ENCODE results near the gene ZC3HAV1. TPM values are rescaled to one million over a fixed set of nuclear protein-coding genes. Genes with fewer than 3 reads are reported as not detected.
"Not testable (repeated sequence)": the region's sequence is repeated elsewhere in the genome, so short reads cannot be mapped to it uniquely, and the experiment has no call there.

ZC3HAV1 gene
- total and polyA plus RNA-seq, 10 donors, result 12.7 to 82.4 (median 61.7) TPM

GRCh38 chr7:139109983-139110411 is 477 bp upstream of the ZC3HAV1 start:
- no peak for DNase-seq
- H3K4me3 ChIP-seq, result peak overlapping the region; percentile 84 to 98 (median 96)
- H3K27ac ChIP-seq, result peak overlapping the region; percentile 97 to 100 (median 98)
- H3K9me3 ChIP-seq, result peaks cover 0 to 4% (median 0%) of the 10 kb centered on the region in 8 donors
- TF ChIP-seq CTCF (IDR thresholded peaks at IDR 0.05 in 8 of 11, conservative IDR thresholded peaks at IDR 0.05 in 3 of 11) (no peak), POLR2AphosphoS5 (IDR thresholded peaks at IDR 0.05) (no peak), POLR2A (IDR thresholded peaks at IDR 0.05) (no peak)
- H3K27me3 ChIP-seq (replicated peaks in 1 of 7), result no peaks in the 10 kb centered on the region
- no peaks in the 10 kb centered on the region for H3K36me3 ChIP-seq
- 9 to 16% (median 12%) methylated on average over 16 of the region's 16 CpGs for WGBS, 5 donors
- intact Hi-C loops (cut with DNase I; ENCODE audit: low total_unique reads), result no loop called here
- H3K4me1 ChIP-seq, result peaks cover 22 to 61% (median 36%) of the 10 kb centered on the region in 6 donors

DNA sequence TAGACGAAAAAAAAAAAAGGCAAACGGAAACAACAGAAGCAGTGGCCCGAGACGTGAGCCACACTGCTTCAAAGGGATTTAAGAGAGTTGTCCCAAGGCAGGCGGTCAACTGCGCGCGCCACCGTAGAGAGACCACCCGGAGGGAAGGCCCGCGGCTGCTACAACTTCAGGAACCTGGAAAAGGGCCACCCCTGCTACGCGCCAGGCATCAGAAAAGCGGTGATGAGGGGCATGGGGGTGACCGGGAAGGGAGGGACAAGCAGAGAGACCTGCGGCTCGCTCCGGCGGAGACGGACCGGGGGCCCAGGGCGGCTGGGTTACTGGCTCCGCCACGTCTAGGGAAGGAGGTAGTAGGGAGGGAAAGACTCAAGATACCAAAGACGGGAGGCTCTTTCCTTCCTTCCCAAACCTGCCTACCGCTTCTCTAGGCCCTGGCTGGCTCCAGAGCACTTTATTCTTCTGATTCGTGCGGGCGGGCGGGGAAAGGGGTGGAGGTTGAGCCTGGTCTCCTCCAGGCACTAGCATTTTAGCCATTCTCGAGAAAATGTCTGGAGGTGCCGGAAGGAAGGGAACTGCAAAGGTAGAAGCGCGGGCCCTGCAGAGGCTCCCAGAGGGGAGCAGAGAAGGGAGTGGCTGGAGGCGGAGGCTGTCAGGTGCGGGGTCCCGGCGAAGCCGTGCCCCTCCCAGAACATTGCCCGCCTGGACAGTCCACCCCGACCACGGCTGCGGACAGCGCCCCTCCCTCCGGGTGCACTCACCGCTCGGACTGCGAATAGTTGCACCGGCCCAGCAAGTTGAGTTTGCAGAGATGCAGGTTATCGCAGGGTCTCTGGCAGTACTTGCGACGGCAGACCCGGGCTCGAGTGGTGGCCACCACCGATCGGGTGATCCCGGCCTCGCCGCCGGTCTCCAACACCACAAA is 993 bp downstream of the ZC3HAV1 start:
- Histone ChIP-seq H3K4me3 (peak overlapping the region; percentile 84 to 98 (median 96)), H3K36me3 (no peaks in the 10 kb centered on the region), H3K9me3 (peaks cover 0 to 4% (median 0%) of the 10 kb centered on the region in 8 donors), H3K4me1 (peaks cover 22 to 76% (median 48%) of the 10 kb centered on the region in 6 donors), H3K27me3 (replicated peaks in 1 of 7) (no peaks in the 10 kb centered on the region), H3K27ac (peak overlapping the region; percentile 97 to 100 (median 98))
- intact Hi-C loops (cut with DNase I; ENCODE audit: low total_unique reads), result no loop called here
- DNase-seq, result peak; percentile 88
- TF ChIP-seq CTCF (IDR thresholded peaks at IDR 0.05 in 8 of 11, conservative IDR thresholded peaks at IDR 0.05 in 3 of 11), result no peak
- peak; percentile 32 to 68 (median 66) for TF ChIP-seq POLR2AphosphoS5 (IDR thresholded peaks at IDR 0.05)
- TF ChIP-seq POLR2A (IDR thresholded peaks at IDR 0.05), result no peak
- 0 to 1% (median 0%) methylated on average over 49 to 61 of the region's 61 CpGs for WGBS, 5 donors

GRCh38 chr7:139106959-139107358 is 2.6 kb downstream of the ZC3HAV1 start:
- peaks cover 0 to 2% (median 0%) of the 10 kb centered on the region in 8 donors for H3K9me3 ChIP-seq
- H3K4me1 ChIP-seq, result peaks cover 34 to 83% (median 63%) of the 10 kb centered on the region in 6 donors
- TF ChIP-seq POLR2AphosphoS5 (IDR thresholded peaks at IDR 0.05), result no peak
- peak overlapping the region; percentile 97 to 100 (median 98) for H3K27ac ChIP-seq
- WGBS, 5 donors, result 7 to 14% (median 10%) methylated on average over 2 of the region's 2 CpGs
- no peaks in the 10 kb centered on the region for H3K36me3 ChIP-seq
- DNase-seq, result no peak
- intact Hi-C loops (cut with DNase I; ENCODE audit: low total_unique reads), result no loop called here
- H3K4me3 ChIP-seq, result peak overlapping the region; percentile 84 to 98 (median 96)
- no peaks in the 10 kb centered on the region for H3K27me3 ChIP-seq (replicated peaks in 1 of 7)

DNA sequence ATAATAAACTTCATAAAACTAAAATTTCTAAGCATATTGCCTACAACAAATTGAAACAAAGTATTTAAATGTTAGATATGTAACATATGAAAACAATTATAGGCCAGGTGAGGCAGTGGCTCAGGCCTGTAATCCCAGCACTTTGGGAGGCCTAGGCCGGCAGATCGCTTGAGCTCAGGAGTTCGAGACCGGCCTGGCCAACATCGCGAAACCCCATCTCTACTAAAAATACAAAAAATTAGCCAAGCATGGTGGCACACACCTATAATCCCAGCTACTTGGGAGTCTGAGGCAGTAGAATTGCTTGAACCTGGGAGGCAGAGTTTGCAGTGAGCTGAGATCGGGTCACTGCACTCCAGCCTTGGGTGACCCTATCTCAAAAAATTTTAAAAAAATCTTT is 3.3 kb downstream of the ZC3HAV1 start:
- H3K36me3 ChIP-seq; H3K27me3 ChIP-seq (replicated peaks in 1 of 7); H3K9me3 ChIP-seq; intact Hi-C loops (cut with DNase I; ENCODE audit: low total_unique reads); DNase-seq: not testable (repeated sequence)
- WGBS, 5 donors, result 19 to 48% (median 27%) methylated on average over 7 of the region's 7 CpGs
- Histone ChIP-seq H3K4me3 (peak overlapping the region; percentile 16 to 98 (median 96)), H3K4me1 (peaks cover 36 to 83% (median 63%) of the 10 kb centered on the region in 6 donors), H3K27ac (peak overlapping the region; percentile 97 to 100 (median 98))

GRCh38 chr7:139105484-139105883 is 4.0 kb downstream of the ZC3HAV1 start:
- WGBS, 5 donors, result 16 to 28% (median 19%) methylated on average over 3 of the region's 3 CpGs
- no peaks in the 10 kb centered on the region for H3K9me3 ChIP-seq
- intact Hi-C loops (cut with DNase I; ENCODE audit: low total_unique reads), result no loop called here
- H3K36me3 ChIP-seq, result peaks cover 0 to 7% (median 0%) of the 10 kb centered on the region in 6 donors
- H3K27ac ChIP-seq, result peak overlapping the region; percentile 97 to 100 (median 98)
- peaks cover 32 to 81% (median 59%) of the 10 kb centered on the region in 6 donors for H3K4me1 ChIP-seq
- H3K27me3 ChIP-seq (replicated peaks in 1 of 7), result no peaks in the 10 kb centered on the region
- H3K4me3 ChIP-seq, result peak overlapping the region in 7 of 8 donors; percentile 38 to 98 (median 94)
- TF ChIP-seq CTCF (IDR thresholded peaks at IDR 0.05 in 8 of 11, conservative IDR thresholded peaks at IDR 0.05 in 3 of 11) (no peak), POLR2A (IDR thresholded peaks at IDR 0.05) (no peak), POLR2AphosphoS5 (IDR thresholded peaks at IDR 0.05) (no peak)
- DNase-seq, result no peak

Measured in spleen (tissue), 11 donors.